ENCODE data around the gene COPS7A.
"Not testable (repeated sequence)": the region's sequence is repeated elsewhere in the genome, so short reads cannot be mapped to it uniquely, and the experiment has no call there.

The COPS7A gene

DNA sequence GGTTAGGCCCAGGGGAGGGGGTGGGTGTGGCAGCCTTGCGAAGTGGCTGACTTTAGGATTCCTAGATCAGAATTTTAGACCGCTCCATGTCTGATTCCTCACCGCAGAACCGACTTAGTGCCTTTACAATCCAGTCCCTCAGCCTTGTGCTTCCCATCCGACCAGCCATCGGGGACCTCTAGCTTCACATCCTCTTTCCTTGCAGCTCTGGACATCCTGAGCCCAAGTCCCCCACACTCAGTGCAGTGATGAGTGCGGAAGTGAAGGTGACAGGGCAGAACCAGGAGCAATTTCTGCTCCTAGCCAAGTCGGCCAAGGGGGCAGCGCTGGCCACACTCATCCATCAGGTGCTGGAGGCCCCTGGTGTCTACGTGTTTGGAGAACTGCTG, 557 bp downstream of the COPS7A start:
- peak overlapping the region; percentile 79 for H3K27ac Mint-ChIP-seq
- no peaks in the 10 kb centered on the region for H3K27me3 Mint-ChIP-seq
- H3K36me3 Mint-ChIP-seq = peaks cover 9% of the 10 kb centered on the region
- DNase-seq (ENCODE audit: low spot score in 2 of 2) (peak; percentile 19 to 31), ATAC-seq (ENCODE audit: low read depth) (peak; percentile 8)
- H3K4me1 Mint-ChIP-seq = peaks cover 14% of the 10 kb centered on the region
- peaks cover 3% of the 10 kb centered on the region for H3K9me3 Mint-ChIP-seq
- H3K4me3 Mint-ChIP-seq = peak overlapping the region; percentile 94

GRCh38 chr12:6725350-6725749, 1.5 kb downstream of the COPS7A start:
- Mint-ChIP-seq H3K9me3 (peaks cover 3% of the 10 kb centered on the region), H3K4me3 (peak overlapping the region; percentile 9), H3K4me1 (peaks cover 14% of the 10 kb centered on the region), H3K36me3 (peaks cover 19% of the 10 kb centered on the region), H3K27me3 (no peaks in the 10 kb centered on the region), H3K27ac (no peak overlapping the region)
- no peak for ATAC-seq (ENCODE audit: low read depth)
- no peak for DNase-seq (ENCODE audit: low spot score in 2 of 2)

DNA sequence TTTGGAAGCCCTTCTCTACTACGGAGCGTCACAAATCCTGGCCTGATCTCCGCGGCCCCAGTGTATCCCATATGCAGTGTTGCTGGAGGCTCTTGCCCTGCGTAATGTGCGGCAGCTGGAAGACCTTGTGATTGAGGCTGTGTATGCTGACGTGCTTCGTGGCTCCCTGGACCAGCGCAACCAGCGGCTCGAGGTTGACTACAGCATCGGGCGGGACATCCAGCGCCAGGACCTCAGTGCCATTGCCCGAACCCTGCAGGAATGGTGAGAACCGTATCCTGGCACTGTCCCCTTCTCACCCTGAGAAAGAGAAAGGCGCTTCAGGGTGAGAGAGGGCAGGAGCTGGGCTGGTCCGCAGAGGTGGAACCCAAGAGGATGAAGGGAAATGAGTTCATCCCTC, 5.3 kb downstream of the COPS7A start:
- Mint-ChIP-seq H3K9me3 (no peaks in the 10 kb centered on the region), H3K36me3 (peaks cover 22% of the 10 kb centered on the region), H3K4me1 (peaks cover 9% of the 10 kb centered on the region), H3K4me3 (no peak overlapping the region), H3K27me3 (no peaks in the 10 kb centered on the region), H3K27ac (no peak overlapping the region)
- DNase-seq (ENCODE audit: low spot score in 2 of 2) = no peak
- no peak for ATAC-seq (ENCODE audit: low read depth)

- Mint-ChIP-seq H3K9me3 (no peaks in the 10 kb centered on the region), H3K27ac (no peak overlapping the region), H3K4me3 (no peak overlapping the region), H3K36me3 (peaks cover 22% of the 10 kb centered on the region), H3K4me1 (peaks cover 4% of the 10 kb centered on the region), H3K27me3 (no peaks in the 10 kb centered on the region)
- ATAC-seq (ENCODE audit: low read depth) (no peak), DNase-seq (ENCODE audit: low spot score in 2 of 2) (no peak)
Measured at GRCh38 chr12:6730169-6730568, 6.3 kb downstream of the COPS7A start.

- H3K27me3 Mint-ChIP-seq = no peaks in the 10 kb centered on the region
- H3K36me3 Mint-ChIP-seq = peaks cover 12% of the 10 kb centered on the region
- DNase-seq (ENCODE audit: low spot score in 2 of 2) (no peak), ATAC-seq (ENCODE audit: low read depth) (no peak)
- no peaks in the 10 kb centered on the region for H3K4me1 Mint-ChIP-seq
- no peak overlapping the region for H3K27ac Mint-ChIP-seq
- H3K4me3 Mint-ChIP-seq = no peak overlapping the region
- no peaks in the 10 kb centered on the region for H3K9me3 Mint-ChIP-seq
Measured at GRCh38 chr12:6734506-6735387, 10.9 kb downstream of the COPS7A start.

GRCh38 chr12:6735448-6736191, 11.8 kb downstream of the COPS7A start:
- H3K4me1 Mint-ChIP-seq = no peaks in the 10 kb centered on the region
- DNase-seq (ENCODE audit: low spot score in 2 of 2) (no peak), ATAC-seq (ENCODE audit: low read depth) (peak; percentile 75)
- no peak overlapping the region for H3K27ac Mint-ChIP-seq
- no peak overlapping the region for H3K4me3 Mint-ChIP-seq
- no peaks in the 10 kb centered on the region for H3K27me3 Mint-ChIP-seq
- H3K36me3 Mint-ChIP-seq = peaks cover 6% of the 10 kb centered on the region
- H3K9me3 Mint-ChIP-seq = no peaks in the 10 kb centered on the region

GRCh38 chr12:6736754-6737153, 12.9 kb downstream of the COPS7A start:
- H3K27me3 Mint-ChIP-seq = no peaks in the 10 kb centered on the region
- no peaks in the 10 kb centered on the region for H3K4me1 Mint-ChIP-seq
- H3K36me3 Mint-ChIP-seq = no peaks in the 10 kb centered on the region
- ATAC-seq (ENCODE audit: low read depth) = no peak
- H3K4me3 Mint-ChIP-seq = no peak overlapping the region
- H3K27ac Mint-ChIP-seq = no peak overlapping the region
- no peaks in the 10 kb centered on the region for H3K9me3 Mint-ChIP-seq
- DNase-seq (ENCODE audit: low spot score in 2 of 2) = no peak

DNA sequence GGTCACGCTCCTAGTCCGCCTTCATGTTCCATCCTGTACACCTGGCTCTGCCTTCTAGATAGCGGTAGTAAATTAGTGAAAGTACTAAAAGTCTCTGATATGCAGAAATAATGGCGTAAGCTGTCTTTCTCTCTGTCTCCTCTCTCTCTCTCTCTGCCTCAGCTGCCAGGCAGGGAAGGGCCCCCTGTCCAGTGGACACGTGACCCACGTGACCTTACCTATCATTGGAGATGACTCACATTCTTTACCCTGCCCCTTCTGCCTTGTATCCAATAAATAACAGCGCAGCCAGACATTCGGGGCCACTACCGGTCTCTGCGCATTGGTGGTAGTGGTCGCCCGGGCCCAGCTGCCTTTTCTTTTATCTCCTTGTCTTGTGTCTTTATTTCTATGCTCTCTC, 18.2 kb downstream of the COPS7A start:
- ATAC-seq (ENCODE audit: low read depth); H3K27ac Mint-ChIP-seq; H3K36me3 Mint-ChIP-seq; DNase-seq (ENCODE audit: low spot score in 2 of 2); H3K4me3 Mint-ChIP-seq; H3K27me3 Mint-ChIP-seq; H3K9me3 Mint-ChIP-seq: not testable (repeated sequence)
- H3K4me1 Mint-ChIP-seq = peaks cover 12% of the 10 kb centered on the region

- Mint-ChIP-seq H3K9me3 (peaks cover 2% of the 10 kb centered on the region), H3K27ac (no peak overlapping the region)
- DNase-seq (ENCODE audit: low spot score in 2 of 2) = no peak
Measured at GRCh38 chr12:6742834-6743233, 19.0 kb downstream of the COPS7A start.

DNA sequence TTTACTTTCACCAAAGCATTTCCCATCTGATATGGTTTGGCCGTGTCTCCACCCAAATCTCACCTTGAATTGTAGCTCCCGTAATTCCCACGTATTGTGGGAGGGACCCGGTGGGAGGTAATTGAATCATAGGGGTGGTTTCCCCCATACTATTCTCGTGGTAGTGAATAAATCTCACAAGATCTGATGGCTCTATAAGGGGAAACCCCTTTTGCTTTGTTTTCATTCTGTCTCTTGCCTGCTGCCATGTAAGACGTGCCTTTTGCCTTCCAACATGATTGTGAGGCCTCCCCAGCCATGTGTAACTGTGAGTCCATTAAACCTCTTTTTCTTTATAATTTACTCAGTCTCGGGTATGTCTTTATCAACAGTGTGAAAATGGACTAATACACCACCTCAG, 19.5 kb downstream of the COPS7A start:
- peaks cover 12% of the 10 kb centered on the region for H3K4me1 Mint-ChIP-seq
- DNase-seq (ENCODE audit: low spot score in 2 of 2); H3K9me3 Mint-ChIP-seq; H3K27me3 Mint-ChIP-seq; H3K4me3 Mint-ChIP-seq; H3K27ac Mint-ChIP-seq; ATAC-seq (ENCODE audit: low read depth): not testable (repeated sequence)
- H3K36me3 Mint-ChIP-seq = peaks cover 15% of the 10 kb centered on the region

More at GRCh38 chr12:6742834-6743233, 19.0 kb downstream of the COPS7A start:
- H3K4me3 Mint-ChIP-seq = no peak overlapping the region
- no peak for ATAC-seq (ENCODE audit: low read depth)
- H3K27me3 Mint-ChIP-seq = no peaks in the 10 kb centered on the region
- peaks cover 10% of the 10 kb centered on the region for H3K36me3 Mint-ChIP-seq
- peaks cover 12% of the 10 kb centered on the region for H3K4me1 Mint-ChIP-seq

DNA sequence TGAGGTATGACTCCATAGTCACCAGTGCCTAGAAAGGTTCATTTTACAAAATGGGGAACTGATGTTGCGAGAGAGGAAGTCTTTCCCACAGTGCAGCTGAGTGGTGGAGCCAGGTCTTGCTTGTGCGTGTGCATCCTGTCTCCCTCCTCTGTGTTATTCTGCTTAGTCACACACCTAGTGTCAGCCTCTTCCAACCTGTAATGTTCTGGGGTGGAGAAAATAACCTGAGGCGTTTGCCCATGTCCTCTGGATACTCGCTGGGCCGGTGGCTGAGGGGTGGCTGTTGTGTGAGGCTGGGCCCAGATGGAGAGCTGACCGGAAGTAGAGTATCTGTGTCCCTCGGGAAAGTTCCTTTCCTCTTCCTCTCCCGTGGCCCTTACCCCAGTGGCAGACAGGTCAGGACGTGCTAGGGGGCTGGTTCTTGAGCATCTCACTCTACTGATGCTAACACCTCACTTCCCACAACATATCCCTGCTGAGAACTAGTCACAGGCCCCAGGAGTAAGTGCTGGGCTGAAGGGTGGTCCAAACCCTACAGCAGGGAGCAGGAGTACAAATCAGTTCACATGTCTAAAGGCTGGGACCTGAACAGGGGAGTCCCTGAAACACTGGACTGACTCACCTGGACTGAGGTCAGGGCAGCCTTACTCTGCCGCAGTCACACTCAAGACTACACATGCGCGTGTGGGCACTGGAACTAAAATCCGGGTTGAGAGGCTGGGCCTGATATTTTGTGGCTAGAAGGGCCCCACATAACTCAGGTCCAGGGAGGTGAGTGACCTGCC, 22.1 kb downstream of the COPS7A start:
- H3K27me3 Mint-ChIP-seq = no peaks in the 10 kb centered on the region
- H3K27ac Mint-ChIP-seq = peak overlapping the region; percentile 73
- peak; percentile 100 for ATAC-seq (ENCODE audit: low read depth)
- H3K36me3 Mint-ChIP-seq = peaks cover 24% of the 10 kb centered on the region
- H3K9me3 Mint-ChIP-seq = peaks cover 2% of the 10 kb centered on the region
- peak in 1 of 2 donors; percentile 56 for DNase-seq (ENCODE audit: low spot score in 2 of 2)
- H3K4me3 Mint-ChIP-seq = no peak overlapping the region
- peaks cover 15% of the 10 kb centered on the region for H3K4me1 Mint-ChIP-seq

- Mint-ChIP-seq H3K4me1 (peaks cover 19% of the 10 kb centered on the region), H3K9me3 (peaks cover 2% of the 10 kb centered on the region), H3K4me3 (no peak overlapping the region), H3K27ac (peak overlapping the region; percentile 7), H3K36me3 (peaks cover 25% of the 10 kb centered on the region), H3K27me3 (no peaks in the 10 kb centered on the region)
- no peak for DNase-seq (ENCODE audit: low spot score in 2 of 2)
- no peak for ATAC-seq (ENCODE audit: low read depth)
Measured at GRCh38 chr12:6747216-6747615, 23.4 kb downstream of the COPS7A start.

GRCh38 chr12:6748761-6749160, 24.9 kb downstream of the COPS7A start:
- no peak for ATAC-seq (ENCODE audit: low read depth)
- no peak overlapping the region for H3K4me3 Mint-ChIP-seq

DNA sequence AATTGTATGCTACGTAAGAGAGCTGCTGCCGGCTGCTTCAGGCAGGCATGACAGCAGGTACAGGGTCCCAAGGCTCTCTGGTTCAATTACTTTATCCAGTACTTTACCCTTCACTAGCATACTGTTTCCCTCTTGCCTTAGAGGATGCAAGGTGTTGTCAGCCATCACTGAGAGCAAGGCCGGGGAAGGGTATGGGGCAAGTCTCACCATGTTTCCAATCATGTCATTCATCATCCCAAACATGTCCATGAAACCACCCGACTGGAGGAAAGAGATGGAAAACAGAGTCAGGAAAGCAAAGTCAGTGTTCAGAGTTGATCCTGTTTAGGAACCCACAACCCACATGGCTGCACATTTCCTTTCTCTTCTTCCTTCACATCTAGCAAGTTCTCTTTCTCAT, 26.7 kb downstream of the COPS7A start:
- Mint-ChIP-seq H3K4me3 (no peak overlapping the region), H3K27ac (no peak overlapping the region), H3K36me3 (peaks cover 23% of the 10 kb centered on the region), H3K27me3 (no peaks in the 10 kb centered on the region), H3K9me3 (no peaks in the 10 kb centered on the region), H3K4me1 (peaks cover 15% of the 10 kb centered on the region)
- ATAC-seq (ENCODE audit: low read depth) (no peak), DNase-seq (ENCODE audit: low spot score in 2 of 2) (no peak)

More at GRCh38 chr12:6748761-6749160, 24.9 kb downstream of the COPS7A start:
- peaks cover 22% of the 10 kb centered on the region for H3K4me1 Mint-ChIP-seq
- H3K27ac Mint-ChIP-seq = peak overlapping the region; percentile 54
- DNase-seq (ENCODE audit: low spot score in 2 of 2) = no peak
- H3K9me3 Mint-ChIP-seq = no peaks in the 10 kb centered on the region
- peaks cover 25% of the 10 kb centered on the region for H3K36me3 Mint-ChIP-seq
- no peaks in the 10 kb centered on the region for H3K27me3 Mint-ChIP-seq

Measured in memory B cell (primary cell).